DMS 273 treated with DMSO at 0.1 percent for 48 hours (cell line): ENCODE measurements around the gene CLEC3B.

Source experiments
- DNase-seq: peaks from one replicate; lab custom pipeline; 2025; lab: John Stamatoyannopoulos, UW

The CLEC3B gene

DNA sequence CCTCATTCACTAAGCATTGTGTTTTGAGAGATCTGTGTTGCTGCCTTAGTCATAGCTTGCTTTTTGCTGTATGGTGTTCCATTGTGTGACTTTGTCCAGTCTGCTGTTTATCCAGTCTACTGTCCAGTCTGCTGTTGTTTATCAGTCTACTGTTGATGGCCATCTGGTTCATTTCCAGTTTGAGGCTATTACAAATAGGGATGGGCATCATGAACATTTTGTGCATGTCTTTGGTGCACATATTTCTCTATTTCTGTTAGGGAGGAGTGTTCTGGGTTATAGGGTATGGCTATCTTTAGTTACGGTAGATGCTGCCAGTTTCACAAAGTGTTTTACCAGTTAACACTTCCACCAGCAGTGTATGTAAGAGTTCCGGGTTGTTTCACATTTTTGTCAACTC, 22.2 kb upstream of the CLEC3B start:
- DNase-seq = no peak

GRCh38 chr3:45007091-45007490, 19.0 kb upstream of the CLEC3B start:
- DNase-seq = no peak

DNA sequence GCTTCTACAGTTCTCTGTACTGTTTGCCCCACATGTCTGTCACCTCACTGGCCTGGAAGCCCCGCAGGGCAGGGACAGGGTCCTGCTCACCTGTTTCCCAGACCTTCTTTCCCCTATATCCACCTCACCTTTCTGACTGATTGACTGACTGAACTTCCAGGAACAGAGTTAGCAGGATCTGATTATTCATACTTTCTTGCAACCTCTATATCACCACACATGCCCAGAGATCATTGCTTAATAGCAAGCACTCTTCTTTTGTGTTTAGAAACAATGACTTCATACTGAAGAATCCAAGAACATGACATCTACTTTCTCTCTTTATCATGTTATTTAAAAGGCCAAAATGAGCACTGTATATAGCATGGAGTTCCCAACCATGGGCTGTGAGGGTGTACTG, 18.0 kb upstream of the CLEC3B start:
- no peak for DNase-seq

DNA sequence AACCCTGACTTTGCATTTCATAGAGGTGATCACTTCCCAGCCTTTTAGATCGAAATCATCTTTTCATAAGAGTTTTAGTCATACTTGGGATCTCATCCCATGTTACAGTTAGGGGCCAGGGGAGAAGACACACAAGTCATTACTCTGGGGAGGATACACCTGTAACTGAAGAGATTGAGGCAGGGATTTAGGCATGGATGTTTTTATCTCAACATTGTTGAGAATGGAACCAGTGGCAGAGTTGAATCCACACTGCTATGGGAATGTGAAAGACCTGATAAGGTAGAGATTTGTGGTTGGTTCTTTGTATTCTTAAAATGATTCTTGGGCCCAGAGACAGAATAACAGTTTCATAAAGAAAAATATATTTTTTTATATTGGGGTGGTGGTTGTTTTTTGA, 16.2 kb upstream of the CLEC3B start:
- no peak for DNase-seq

DNA sequence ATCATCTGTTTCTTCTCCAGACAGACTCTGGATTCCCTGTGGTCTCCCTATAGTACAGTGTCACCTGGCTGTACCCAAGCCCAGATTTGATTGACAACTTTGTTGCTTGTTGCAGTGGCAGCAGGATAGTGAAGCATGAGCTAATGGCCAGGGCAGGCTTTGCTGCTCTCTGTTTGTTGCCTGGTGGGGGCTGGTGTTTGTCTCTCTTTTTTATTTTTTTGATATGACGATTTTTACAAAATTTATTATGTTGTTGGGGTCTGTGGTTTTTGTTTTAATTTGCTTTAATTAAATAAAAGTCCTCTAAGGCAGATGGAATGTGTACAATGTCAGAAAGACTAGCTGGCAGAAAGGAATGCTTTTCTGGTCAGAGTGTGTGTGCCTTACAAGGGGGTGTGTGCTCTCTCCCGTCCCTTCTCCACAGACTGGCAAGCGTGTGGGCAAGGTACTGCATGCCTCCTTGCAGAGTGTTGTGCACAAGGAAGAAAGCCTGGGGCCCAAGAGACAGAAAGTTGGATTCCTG, 15.2 kb upstream of the CLEC3B start:
- DNase-seq = no peak

DNA sequence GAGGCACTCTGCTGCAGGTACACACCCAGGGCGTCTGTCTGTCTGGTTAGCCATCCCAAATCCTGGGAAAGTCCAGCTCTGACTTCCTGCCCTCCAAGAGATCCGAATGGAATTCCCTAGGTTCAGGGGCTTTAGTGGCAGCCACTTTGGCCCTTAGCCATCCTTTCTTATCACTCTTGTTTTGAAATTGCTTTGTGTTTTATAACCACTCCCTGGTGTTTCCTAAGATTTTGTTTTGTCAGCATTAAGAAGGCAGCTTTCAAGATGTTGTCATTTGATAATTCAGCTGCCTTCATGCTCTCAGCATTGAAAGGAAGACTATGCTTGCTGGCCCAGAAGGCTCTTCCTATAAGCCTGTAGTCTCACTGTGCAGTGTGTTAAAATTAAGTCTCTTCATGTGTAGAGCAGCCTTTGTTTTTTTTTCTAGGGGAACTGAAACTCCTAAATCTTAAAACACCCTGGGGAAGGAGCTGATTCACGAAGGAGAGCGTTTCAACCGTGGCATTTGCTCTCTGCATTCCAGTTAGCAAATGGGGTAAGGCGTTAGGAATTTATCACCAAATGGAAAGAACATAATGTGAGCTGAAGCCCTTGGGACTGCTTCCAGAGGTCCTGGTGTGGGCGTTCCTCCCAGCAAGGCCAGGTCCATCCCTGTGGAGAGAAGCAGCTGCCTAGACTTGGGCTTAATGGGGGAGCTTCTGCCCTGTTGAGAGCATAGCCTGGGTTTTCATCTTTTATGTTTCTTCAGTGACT, 14.2 kb upstream of the CLEC3B start:
- DNase-seq = no peak

- DNase-seq = no peak
Measured at GRCh38 chr3:45012577-45012976, 13.5 kb upstream of the CLEC3B start.

DNA sequence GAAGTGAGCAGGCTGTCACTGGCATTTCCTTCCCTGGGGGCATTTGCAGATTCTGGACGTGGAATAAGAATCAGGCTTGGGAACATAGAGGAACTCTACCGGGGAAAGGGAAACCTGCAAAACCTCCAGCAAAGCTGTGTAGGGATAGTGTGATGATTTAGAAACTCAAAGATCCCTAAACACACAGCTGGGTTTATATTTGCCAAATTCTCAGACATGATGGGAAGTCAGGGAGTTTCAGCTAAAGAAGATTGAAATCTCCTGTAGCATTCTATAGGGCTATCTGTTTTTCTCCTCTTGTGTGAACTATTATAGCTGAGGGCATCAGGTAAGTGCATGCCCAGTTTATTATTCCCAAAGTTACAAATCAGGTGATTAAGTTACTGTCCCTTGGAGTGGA, 9.2 kb upstream of the CLEC3B start:
- no peak for DNase-seq

- DNase-seq = no peak
Measured at GRCh38 chr3:45017821-45018220, 8.3 kb upstream of the CLEC3B start.

- no peak for DNase-seq
Measured at GRCh38 chr3:45020534-45020933, 5.6 kb upstream of the CLEC3B start.

- DNase-seq = no peak
Measured at GRCh38 chr3:45021524-45022297, 4.4 kb upstream of the CLEC3B start.

DNA sequence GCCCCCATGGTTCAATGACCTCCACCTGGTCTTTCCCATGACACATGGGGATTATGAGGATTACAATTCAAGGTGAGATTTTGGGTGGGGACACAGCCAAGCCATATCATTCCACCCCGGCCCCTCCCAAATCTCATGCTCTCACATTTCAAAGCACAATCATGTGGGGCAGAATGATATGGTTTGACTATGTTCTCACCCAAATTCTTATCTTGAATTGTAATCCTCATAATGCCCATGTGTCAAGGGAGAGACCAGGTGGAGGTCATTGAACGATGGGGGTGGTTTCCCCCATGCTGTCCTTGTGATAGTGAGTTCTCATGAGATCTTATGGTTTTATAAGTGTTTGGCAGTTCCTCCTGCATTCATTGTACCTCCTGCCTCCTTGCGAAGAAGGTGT, 2.4 kb upstream of the CLEC3B start:
- no peak for DNase-seq

- DNase-seq = no peak
Measured at GRCh38 chr3:45024542-45025255, 1.4 kb upstream of the CLEC3B start.

DNA sequence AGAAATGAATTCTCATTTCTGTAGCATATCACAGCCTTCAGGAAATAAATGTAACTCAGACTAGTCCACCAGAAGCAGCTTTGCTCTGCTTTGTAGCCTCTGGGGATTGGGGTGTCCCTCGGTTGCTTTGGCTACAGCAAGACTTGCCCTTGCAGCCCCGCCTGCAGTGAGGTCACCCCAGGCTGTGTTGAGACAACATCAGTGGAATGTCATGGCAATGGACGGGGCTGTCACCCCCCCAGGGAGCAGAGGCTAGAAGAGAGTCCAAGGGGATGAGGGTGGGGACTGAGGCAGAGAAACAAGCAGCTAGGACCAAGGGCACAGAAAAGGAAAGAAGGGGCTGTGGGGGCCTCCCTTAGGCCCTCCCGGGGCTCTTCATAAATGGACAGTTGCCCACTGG, 854 bp downstream of the CLEC3B start:
- no peak for DNase-seq

DNA sequence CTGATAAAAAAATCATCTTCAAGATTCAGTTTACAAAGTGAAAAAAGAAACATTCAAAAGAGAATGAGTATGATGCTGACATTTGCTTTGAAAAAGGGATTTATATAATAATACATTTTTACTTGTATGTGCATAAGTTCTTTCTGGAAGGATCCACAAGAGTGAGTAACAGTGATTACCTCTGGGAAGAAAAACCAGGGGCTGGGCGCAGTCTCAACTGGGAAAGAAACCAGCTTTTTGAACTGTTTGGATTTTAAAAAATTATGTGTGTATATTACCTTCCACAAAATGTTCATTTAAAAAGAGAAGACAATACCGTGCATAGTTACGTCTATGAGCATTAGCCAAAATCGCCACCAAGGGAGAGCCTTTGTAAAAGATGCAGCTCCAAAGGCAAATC, 1.3 kb downstream of the CLEC3B start:
- no peak for DNase-seq

DNA sequence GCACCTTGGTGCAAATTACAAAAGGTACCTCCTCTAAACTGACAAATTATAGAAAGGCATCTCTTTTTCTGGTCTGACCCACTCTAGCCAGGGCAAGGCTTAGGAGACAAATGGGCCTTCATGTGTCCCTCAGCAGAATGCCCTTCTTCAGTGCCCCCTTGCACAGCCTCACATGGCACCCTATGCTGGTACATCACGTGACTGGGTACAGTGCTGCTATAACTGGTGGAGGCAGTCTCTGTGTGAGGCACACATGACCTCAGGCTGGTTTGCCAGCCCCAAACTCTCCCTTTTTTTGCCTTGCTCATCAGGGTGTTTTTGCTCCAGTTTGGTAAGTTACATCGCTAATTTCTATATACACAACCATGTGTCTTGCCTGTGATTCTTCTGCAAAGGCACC, 3.1 kb downstream of the CLEC3B start:
- no peak for DNase-seq

DNA sequence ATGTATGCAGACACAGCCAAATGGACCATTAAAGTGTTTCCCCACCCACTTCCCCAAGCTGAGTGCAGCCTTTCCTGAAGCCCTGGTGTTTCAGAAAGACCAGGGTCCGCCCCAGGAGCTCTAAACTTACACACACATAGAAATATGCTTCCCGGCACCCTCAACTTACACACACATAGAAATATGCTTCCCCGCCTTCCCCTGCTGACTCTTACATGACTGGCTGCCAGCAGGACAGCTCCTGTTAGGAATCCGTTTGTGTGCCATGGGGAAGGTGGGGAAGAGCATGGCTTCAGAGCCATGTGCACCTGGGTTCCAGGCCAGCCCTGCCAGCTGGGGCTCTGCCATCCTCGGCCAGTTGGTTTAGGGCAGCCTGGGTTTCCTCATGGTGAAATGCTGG, 3.6 kb downstream of the CLEC3B start:
- DNase-seq = no peak

- DNase-seq = no peak
Measured at GRCh38 chr3:45031531-45031930, 5.4 kb downstream of the CLEC3B start.

DNA sequence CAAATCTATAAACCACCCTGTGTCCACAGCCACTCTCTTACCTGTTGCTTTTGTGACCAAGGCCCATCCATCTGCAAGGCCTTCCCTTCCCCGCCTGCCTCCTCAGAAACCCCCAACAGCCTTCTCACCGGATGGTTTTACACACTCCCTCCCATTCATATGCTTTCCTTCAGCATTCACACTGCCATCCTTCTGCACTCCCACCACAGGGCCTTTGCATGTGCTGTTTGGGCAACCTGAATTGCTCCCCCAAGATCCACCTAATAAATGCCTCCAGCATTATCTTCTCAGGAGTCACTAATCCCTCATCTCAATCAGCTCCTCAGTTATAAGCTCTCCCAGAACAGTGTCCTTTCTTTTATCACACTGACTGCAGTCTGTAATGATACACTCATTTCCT, 6.0 kb downstream of the CLEC3B start:
- no peak for DNase-seq

DNA sequence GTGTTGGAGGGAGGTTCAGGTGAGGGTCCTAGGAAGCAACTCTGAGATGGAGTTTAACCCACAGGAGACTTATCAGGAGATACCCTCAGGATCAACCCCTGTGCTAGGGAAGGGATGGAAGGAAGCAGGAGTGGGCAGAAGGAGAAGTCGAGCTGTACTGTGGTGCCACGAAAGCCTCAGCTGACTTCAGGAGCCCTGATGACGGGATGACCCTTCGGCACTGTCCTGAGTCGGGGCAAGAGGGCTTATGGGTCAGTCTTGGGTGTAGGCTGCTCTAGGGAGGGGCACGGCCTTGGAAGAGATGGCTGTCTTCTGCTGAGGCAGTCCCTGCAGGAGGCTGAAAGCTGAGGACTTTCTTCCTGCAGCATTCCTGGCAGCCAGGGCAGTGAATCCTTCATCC, 7.7 kb downstream of the CLEC3B start:
- DNase-seq = no peak

DNA sequence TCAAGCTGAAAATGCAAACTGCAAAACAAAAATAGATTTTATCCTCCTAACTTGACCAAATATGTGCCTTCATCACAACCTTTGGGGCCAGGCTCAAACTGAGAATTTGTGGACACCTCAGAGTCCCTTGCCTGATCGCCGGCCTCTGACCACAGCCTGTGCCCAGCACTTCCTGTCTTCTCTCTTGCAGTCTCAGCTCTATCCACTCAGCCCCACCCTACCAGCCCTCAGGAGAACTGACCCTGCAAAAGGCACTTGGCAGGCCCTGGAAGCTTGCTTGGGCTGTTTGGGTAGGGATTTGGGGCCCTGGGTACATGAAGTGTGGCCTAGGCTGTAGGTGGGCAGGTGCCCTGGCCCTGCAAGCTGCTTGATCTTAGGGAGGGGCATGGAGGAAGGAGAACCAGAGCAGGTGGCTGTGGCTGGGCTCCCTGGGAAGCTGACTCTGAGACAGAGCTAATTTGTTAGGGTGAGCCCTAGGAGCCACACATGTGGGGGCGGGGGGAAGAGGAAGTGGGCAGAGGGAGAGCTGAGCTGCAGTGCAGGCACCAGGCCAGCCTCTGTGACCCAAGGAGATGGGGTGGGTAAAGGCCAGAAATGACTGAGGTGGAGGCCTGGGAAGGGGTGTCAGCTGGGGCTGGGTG, 8.6 kb downstream of the CLEC3B start:
- no peak for DNase-seq
